Breast epithelium (tissue), 3 donors: ENCODE results near the gene FITM2.

Experiments used
- CTCF ChIP-seq, 3 donors: fragments of 450-650 bp; IDR thresholded peaks; one replicate each; pipeline ENCODE4 v1.5.1; 2016 to 2017; ENCODE audit warnings: antibody characterized with exemption in 3 of 3, mild to moderate bottlenecking in 3 of 3, moderate library complexity in 3 of 3
- POLR2A ChIP-seq: fragments of 450-650 bp; IDR thresholded peaks from one replicate; pipeline ENCODE4 v1.6.1; 2016; ENCODE audit warnings: antibody characterized with exemption, mild to moderate bottlenecking, moderate library complexity
- POLR2AphosphoS5 ChIP-seq, 3 donors: sonication (generic); formaldehyde crosslinking; IDR thresholded peaks; one replicate each; pipeline ENCODE4 v1.6.1; 2017; ENCODE audit warnings: antibody characterized with exemption in 3 of 3

- TF ChIP-seq POLR2A (no peak), CTCF (IDR thresholded peaks at IDR 0.05) (no peak), POLR2AphosphoS5 (IDR thresholded peaks at IDR 0.05) (no peak)
Measured at GRCh38 chr20:44301285-44301684, 9.7 kb downstream of the FITM2 start.
